ENCODE data around the gene MANEAL. TPM values are rescaled to one million over a fixed set of nuclear protein-coding genes. Genes with fewer than 3 reads are reported as not detected.

Gene MANEAL
- total and polyA plus RNA-seq, 4 donors = 0.96 to 6.2 (median 1.4) TPM

DNA sequence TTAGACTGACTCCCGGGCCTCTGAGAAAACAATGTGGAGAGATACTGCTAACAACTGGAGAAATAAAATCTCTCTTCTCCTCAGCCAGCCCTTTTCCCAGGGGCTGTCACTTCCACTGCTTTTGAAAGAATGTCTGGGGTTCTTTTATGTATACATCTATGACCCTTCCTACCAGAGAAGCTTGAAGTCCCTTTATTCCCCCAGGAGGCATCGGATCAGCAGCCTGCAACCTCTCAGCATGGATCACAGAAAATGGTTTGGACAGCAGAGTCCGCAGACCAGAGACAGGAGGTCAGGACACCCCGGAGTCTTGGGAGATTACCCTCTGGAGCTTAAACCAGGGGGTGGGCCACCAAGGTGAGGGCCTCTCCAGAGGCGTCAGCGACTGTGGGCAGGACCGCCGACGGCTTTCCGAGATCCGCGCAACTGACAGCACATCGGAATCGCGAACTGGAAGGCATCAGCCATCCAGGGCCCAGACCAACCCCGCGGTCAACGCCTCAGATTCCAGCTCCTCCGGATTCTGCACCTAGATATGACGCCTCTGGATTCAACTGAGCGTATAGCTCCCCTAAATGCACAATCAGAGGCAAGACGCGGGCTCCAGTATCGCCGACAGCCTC, 29.7 kb upstream of the MANEAL start:
- no peak overlapping the region for H3K4me3 ChIP-seq (ENCODE audit: low read depth in 1 of 3, low read length in 3 of 3)
- peaks cover 0 to 3% (median 0%) of the 10 kb centered on the region in 4 donors for H3K4me1 ChIP-seq (ENCODE audit: control insufficient read depth in 4 of 4, insufficient read depth in 4 of 4, low read length in 3 of 4)
- no peak overlapping the region for H3K27ac ChIP-seq (ENCODE audit: low read depth in 1 of 2, low read length in 2 of 2)
- no peak for TF ChIP-seq RXRA (IDR thresholded peaks at IDR 0.05)
- no peak for TF ChIP-seq MAX (IDR thresholded peaks at IDR 0.05)
- TF ChIP-seq, protein P1, sequence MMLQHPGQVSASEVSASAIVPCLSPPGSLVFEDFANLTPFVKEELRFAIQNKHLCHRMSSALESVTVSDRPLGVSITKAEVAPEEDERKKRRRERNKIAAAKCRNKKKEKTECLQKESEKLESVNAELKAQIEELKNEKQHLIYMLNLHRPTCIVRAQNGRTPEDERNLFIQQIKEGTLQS (IDR thresholded peaks at IDR 0.05) = no peak
- no peak for TF ChIP-seq EGR1 (IDR thresholded peaks at IDR 0.05; ENCODE audit: low read depth in 2 of 2)
- TF ChIP-seq HNF4G (IDR thresholded peaks at IDR 0.05) = no peak
- no peak for TF ChIP-seq FOXA1 (IDR thresholded peaks at IDR 0.05)
- no peak for TF ChIP-seq SP1 (IDR thresholded peaks at IDR 0.05)
- H3K9ac ChIP-seq (ENCODE audit: low read depth in 1 of 2, low read length in 2 of 2) = no peak overlapping the region
- DNase-seq (ENCODE audit: low spot score) = no peak
- H3K27me3 ChIP-seq (ENCODE audit: control insufficient read depth in 4 of 4, insufficient read depth in 4 of 4, low read length in 3 of 4) = peaks cover 0 to 25% (median 9%) of the 10 kb centered on the region in 4 donors
- peaks cover 0 to 3% (median 0%) of the 10 kb centered on the region in 4 donors for H3K9me3 ChIP-seq (ENCODE audit: control insufficient read depth in 4 of 4, low read length in 3 of 4)
- H3K36me3 ChIP-seq (ENCODE audit: control insufficient read depth in 4 of 4, insufficient read depth in 3 of 4, low read depth in 1 of 4, low read length in 3 of 4) = no peaks in the 10 kb centered on the region
- WGBS = 19% methylated on average over 25 of the region's 25 CpGs

DNA sequence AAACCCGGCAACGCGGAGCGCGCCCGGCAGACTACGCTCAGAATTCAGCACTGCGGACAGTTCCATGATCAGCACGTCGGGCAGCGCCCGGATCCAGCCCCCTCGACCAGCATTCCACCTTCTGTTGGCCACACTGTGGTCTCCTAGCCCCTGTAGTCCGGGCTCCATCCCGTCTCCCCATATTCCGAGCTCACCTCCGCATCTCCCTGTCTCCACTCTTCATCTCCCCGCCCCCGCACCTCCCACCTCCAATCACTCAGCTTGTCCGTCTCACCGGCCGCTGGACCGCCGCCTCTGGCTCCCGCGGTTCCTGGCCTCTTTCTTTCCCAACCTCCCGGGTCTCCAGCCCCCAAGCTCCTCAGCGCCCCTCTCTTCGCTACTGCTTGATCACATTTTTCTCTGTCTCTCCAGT, 29.2 kb upstream of the MANEAL start:
- 11% methylated on average over 29 of the region's 29 CpGs for WGBS
- H3K4me3 ChIP-seq (ENCODE audit: low read depth in 1 of 3, low read length in 3 of 3) = no peak overlapping the region
- H3K9ac ChIP-seq (ENCODE audit: low read depth in 1 of 2, low read length in 2 of 2) = no peak overlapping the region
- peak; percentile 99 for TF ChIP-seq REST (IDR thresholded peaks at IDR 0.05)
- TF ChIP-seq CTCF (IDR thresholded peaks at IDR 0.05; ENCODE audit: low read depth, low read length, missing input control) = no peak
- TF ChIP-seq HNF4G (IDR thresholded peaks at IDR 0.05) = no peak
- peaks cover 0 to 25% (median 9%) of the 10 kb centered on the region in 4 donors for H3K27me3 ChIP-seq (ENCODE audit: control insufficient read depth in 4 of 4, insufficient read depth in 4 of 4, low read length in 3 of 4)
- H3K27ac ChIP-seq (ENCODE audit: low read depth in 1 of 2, low read length in 2 of 2) = no peak overlapping the region
- no peaks in the 10 kb centered on the region for H3K36me3 ChIP-seq (ENCODE audit: control insufficient read depth in 4 of 4, insufficient read depth in 3 of 4, low read depth in 1 of 4, low read length in 3 of 4)
- H3K9me3 ChIP-seq (ENCODE audit: control insufficient read depth in 4 of 4, low read length in 3 of 4) = peaks cover 0 to 3% (median 0%) of the 10 kb centered on the region in 4 donors
- H3K4me1 ChIP-seq (ENCODE audit: control insufficient read depth in 4 of 4, insufficient read depth in 4 of 4, low read length in 3 of 4) = peaks cover 0 to 3% (median 0%) of the 10 kb centered on the region in 4 donors
- DNase-seq (ENCODE audit: low spot score) = peak; percentile 59

DNA sequence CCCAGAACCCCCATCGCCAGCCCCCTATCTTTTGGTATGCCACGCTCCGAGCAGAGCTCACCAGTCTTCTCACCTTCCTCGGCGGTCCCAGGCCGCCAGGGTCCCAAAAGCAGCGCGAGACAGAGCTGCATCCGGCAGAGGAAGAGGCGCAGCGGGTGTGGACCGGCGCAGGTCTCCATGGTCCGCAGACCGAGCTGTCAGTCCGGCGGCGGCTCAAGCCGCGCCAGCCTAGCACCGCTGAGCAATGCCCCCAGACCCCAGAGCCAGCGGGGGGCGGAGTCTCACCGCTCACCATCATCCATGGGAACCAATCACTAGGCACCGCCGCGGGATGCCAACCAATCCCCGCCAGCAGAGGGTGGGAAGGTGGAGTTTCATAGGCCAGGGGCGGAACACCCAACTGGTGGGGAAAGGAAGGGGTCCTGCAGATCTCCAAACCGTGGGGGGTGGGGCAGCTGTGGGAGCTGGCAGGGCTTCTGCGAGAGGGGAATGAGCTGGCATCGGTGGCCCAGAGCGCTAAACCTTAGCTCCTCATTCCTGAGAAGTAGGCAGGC, 28.7 kb upstream of the MANEAL start, which contains the start of gene EPHA10:
Gene EPHA10, minus strand, starts transcription at position 233 of the 554 bp plus-strand sequence. Its CDS starts 54 bp downstream, at position 179.
- Histone ChIP-seq H3K9ac (ENCODE audit: low read depth in 1 of 2, low read length in 2 of 2) (no peak within 1 kb of the TSS), H3K4me1 (ENCODE audit: control insufficient read depth in 4 of 4, insufficient read depth in 4 of 4, low read length in 3 of 4) (peaks cover 0 to 3% (median 0%) of the 10 kb centered on the region in 4 donors), H3K27ac (ENCODE audit: low read depth in 1 of 2, low read length in 2 of 2) (no peak within 1 kb of the TSS), H3K9me3 (ENCODE audit: control insufficient read depth in 4 of 4, low read length in 3 of 4) (peaks cover 0 to 3% (median 0%) of the 10 kb centered on the region in 4 donors), H3K4me3 (ENCODE audit: low read depth in 1 of 3, low read length in 3 of 3) (no peak within 1 kb of the TSS), H3K27me3 (ENCODE audit: control insufficient read depth in 4 of 4, insufficient read depth in 4 of 4, low read length in 3 of 4) (peaks cover 0 to 25% (median 9%) of the 10 kb centered on the region in 4 donors), H3K36me3 (ENCODE audit: control insufficient read depth in 4 of 4, insufficient read depth in 3 of 4, low read depth in 1 of 4, low read length in 3 of 4) (no peaks in the 10 kb centered on the region)
- WGBS = 6% methylated on average over 33 of the region's 33 CpGs
- no peak for DNase-seq (ENCODE audit: low spot score)
- TF ChIP-seq TAF1 (conservative IDR thresholded peaks at IDR 0.05) (no peak), HNF4A (conservative IDR thresholded peaks at IDR 0.05) (no peak), FOXA1 (IDR thresholded peaks at IDR 0.05) (no peak), RAD21 (IDR thresholded peaks at IDR 0.05) (no peak), HNF4G (IDR thresholded peaks at IDR 0.05) (no peak), GABPA (IDR thresholded peaks at IDR 0.05 in 1 of 2, conservative IDR thresholded peaks at IDR 0.05 in 1 of 2) (no peak), MAX (IDR thresholded peaks at IDR 0.05) (no peak), SP1 (IDR thresholded peaks at IDR 0.05) (no peak), EGR1 (IDR thresholded peaks at IDR 0.05; ENCODE audit: low read depth in 2 of 2) (no peak), YY1 (IDR thresholded peaks at IDR 0.05) (no peak), CTCF (IDR thresholded peaks at IDR 0.05; ENCODE audit: low read depth, low read length, missing input control) (no peak), JUND (IDR thresholded peaks at IDR 0.05) (no peak), FOXA2 (IDR thresholded peaks at IDR 0.05) (no peak)
